GM12892 (cell line): ENCODE results near the gene PHLDA3.
"Not testable (repeated sequence)": the region's sequence is repeated elsewhere in the genome, so short reads cannot be mapped to it uniquely, and the experiment has no call there.

ENCODE experiments used
- DNase-seq: peaks from one replicate; pipeline ENCODE4 v3.0.0; 2011; ENCODE audit not compliant: insufficient read length
- FAIRE-seq: peaks from 2 replicates; lab custom pipeline; 2011; peaks lifted over from hg19 to GRCh38; lab: Jason Lieb, UNC
- POLR2A ChIP-seq: IDR thresholded peaks from 2 replicates; pipeline ENCODE4 v1.6.1; 2011; ENCODE audit warnings: low read depth, low read length, control low read depth
- POLR2AphosphoS5 ChIP-seq: IDR thresholded peaks from 2 replicates; pipeline ENCODE4 v1.6.1; 2011; ENCODE audit warnings: low read depth, low read length, control low read depth
- TAF1 ChIP-seq: IDR thresholded peaks from 2 replicates; pipeline ENCODE4 v1.6.1; 2011; ENCODE audit warnings: low read depth, mild to moderate bottlenecking, control low read depth, low read length, borderline replicate concordance

Gene PHLDA3

GRCh38 chr1:201501144-201501543, 32.2 kb upstream of the PHLDA3 start:
- TF ChIP-seq TAF1 (no peak), POLR2A (no peak), POLR2AphosphoS5 (no peak)
- FAIRE-seq (no peak), DNase-seq (no peak)

- TF ChIP-seq TAF1 = no peak
- no peak for TF ChIP-seq POLR2A
- DNase-seq = no peak
- no peak for FAIRE-seq
These were observed 31.7 kb upstream of the PHLDA3 start for GRCh38 chr1:201500670-201501120.

- FAIRE-seq = no peak
- no peak for TF ChIP-seq POLR2AphosphoS5
- DNase-seq = no peak
These were observed 31.0 kb upstream of the PHLDA3 start for GRCh38 chr1:201499795-201500669.

- no peak for TF ChIP-seq POLR2A
- TF ChIP-seq TAF1 = no peak
- TF ChIP-seq POLR2AphosphoS5 = no peak
- DNase-seq (no peak), FAIRE-seq (no peak)
These were observed 30.2 kb upstream of the PHLDA3 start for GRCh38 chr1:201499191-201499590.

GRCh38 chr1:201498621-201499020, 29.6 kb upstream of the PHLDA3 start:
- no peak for DNase-seq
- FAIRE-seq = no peak
- TF ChIP-seq TAF1 (no peak), POLR2A (no peak), POLR2AphosphoS5 (no peak)

GRCh38 chr1:201497935-201498509, 29.0 kb upstream of the PHLDA3 start:
- DNase-seq = no peak
- FAIRE-seq = no peak
- TF ChIP-seq POLR2AphosphoS5 = no peak
- TF ChIP-seq TAF1 = no peak
- TF ChIP-seq POLR2A = no peak

- DNase-seq = no peak
- TF ChIP-seq POLR2AphosphoS5 (no peak), POLR2A (no peak), TAF1 (no peak)
- no peak for FAIRE-seq
These were observed 27.3 kb upstream of the PHLDA3 start for GRCh38 chr1:201496296-201496690.

- no peak for TF ChIP-seq TAF1
- FAIRE-seq = no peak
- DNase-seq = no peak
These were observed 26.7 kb upstream of the PHLDA3 start for GRCh38 chr1:201495551-201496295.

- DNase-seq = no peak
- no peak for FAIRE-seq
- TF ChIP-seq POLR2A (no peak), POLR2AphosphoS5 (no peak), TAF1 (no peak)
These were observed 25.0 kb upstream of the PHLDA3 start for GRCh38 chr1:201493757-201494617.

GRCh38 chr1:201493026-201493656, 24.2 kb upstream of the PHLDA3 start:
- not testable (repeated sequence) for FAIRE-seq, DNase-seq

- TF ChIP-seq TAF1 = no peak
- no peak for TF ChIP-seq POLR2AphosphoS5
- no peak for TF ChIP-seq POLR2A
- DNase-seq = no peak
- no peak for FAIRE-seq
These were observed 23.0 kb upstream of the PHLDA3 start for GRCh38 chr1:201491896-201492511.
